Tibial nerve (tissue), 4 donors: ENCODE data around the gene ARID4B.
"Not testable (repeated sequence)": the region's sequence is repeated elsewhere in the genome, so short reads cannot be mapped to it uniquely, and the experiment has no call there.

ENCODE experiments used
- EP300 ChIP-seq, 2 donors: sonication (generic); formaldehyde crosslinking; IDR thresholded peaks; one replicate each; pipeline ENCODE4 v1.6.1; 2017; ENCODE audit warnings: antibody characterized with exemption in 2 of 2, mild to moderate bottlenecking in 1 of 2
- POLR2A ChIP-seq, 2 donors: fragments of 450-650 bp; IDR thresholded peaks; one replicate each; pipeline ENCODE4 v1.6.1; 2017; ENCODE audit warnings: antibody characterized with exemption in 2 of 2, mild to moderate bottlenecking in 2 of 2, moderate library complexity in 2 of 2
- TF ChIP-seq, protein P1 (sequence below), 5 experiments: fragments of 200-600 bp in 3 of 5; fragments of 450-650 bp in 2 of 5; sonication (generic) in 3 of 5; IDR thresholded peaks; one replicate each; pipeline ENCODE4 v1.5.1; 2016 to 2019; ENCODE audit warnings: antibody characterized with exemption in 5 of 5, mild to moderate bottlenecking in 3 of 5, moderate library complexity in 2 of 5

DNA sequence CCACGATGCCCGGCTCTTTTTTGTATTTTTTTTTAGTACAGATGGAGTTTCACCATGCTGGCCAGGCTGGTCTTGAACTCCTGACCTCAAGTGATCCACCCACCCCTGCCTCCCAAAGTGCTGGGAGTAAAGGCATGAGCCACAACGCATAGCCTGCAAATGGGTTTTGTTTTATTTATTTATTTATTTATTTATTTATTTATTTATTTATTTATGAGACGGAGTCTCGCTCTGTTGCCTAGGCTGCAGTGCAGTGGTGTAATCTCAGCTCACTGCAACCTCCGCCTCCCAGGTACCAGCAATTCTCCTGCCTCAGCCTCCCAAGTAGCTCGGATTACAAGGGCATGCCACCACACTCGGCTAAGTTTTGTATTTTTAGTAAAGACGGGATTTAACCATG lies 36.2 kb upstream of the ARID4B start:
- TF ChIP-seq, protein P1, sequence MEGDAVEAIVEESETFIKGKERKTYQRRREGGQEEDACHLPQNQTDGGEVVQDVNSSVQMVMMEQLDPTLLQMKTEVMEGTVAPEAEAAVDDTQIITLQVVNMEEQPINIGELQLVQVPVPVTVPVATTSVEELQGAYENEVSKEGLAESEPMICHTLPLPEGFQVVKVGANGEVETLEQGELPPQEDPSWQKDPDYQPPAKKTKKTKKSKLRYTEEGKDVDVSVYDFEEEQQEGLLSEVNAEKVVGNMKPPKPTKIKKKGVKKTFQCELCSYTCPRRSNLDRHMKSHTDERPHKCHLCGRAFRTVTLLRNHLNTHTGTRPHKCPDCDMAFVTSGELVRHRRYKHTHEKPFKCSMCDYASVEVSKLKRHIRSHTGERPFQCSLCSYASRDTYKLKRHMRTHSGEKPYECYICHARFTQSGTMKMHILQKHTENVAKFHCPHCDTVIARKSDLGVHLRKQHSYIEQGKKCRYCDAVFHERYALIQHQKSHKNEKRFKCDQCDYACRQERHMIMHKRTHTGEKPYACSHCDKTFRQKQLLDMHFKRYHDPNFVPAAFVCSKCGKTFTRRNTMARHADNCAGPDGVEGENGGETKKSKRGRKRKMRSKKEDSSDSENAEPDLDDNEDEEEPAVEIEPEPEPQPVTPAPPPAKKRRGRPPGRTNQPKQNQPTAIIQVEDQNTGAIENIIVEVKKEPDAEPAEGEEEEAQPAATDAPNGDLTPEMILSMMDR (IDR thresholded peaks at IDR 0.05): not testable (repeated sequence)
- not testable (repeated sequence) for TF ChIP-seq POLR2A, EP300 (IDR thresholded peaks at IDR 0.05)
